ENCODE data around the gene TMPRSS4.

Gene TMPRSS4

GRCh38 chr11:118081241-118081958 lies 4.5 kb downstream of the TMPRSS4 start:
- no peaks in the 10 kb centered on the region for H3K36me3 Mint-ChIP-seq (ENCODE audit: low read depth)
- H3K27me3 Mint-ChIP-seq: peaks cover 3% of the 10 kb centered on the region
- H3K9me3 Mint-ChIP-seq: peaks cover 2% of the 10 kb centered on the region
- H3K27ac Mint-ChIP-seq: no peak overlapping the region
- ATAC-seq (no peak), DNase-seq (no peak)
- H3K4me1 Mint-ChIP-seq: no peaks in the 10 kb centered on the region
- no peak overlapping the region for H3K4me3 Mint-ChIP-seq

GRCh38 chr11:118082880-118083552 lies 6.1 kb downstream of the TMPRSS4 start:
- Mint-ChIP-seq H3K4me3 (no peak overlapping the region), H3K27ac (no peak overlapping the region), H3K36me3 (ENCODE audit: low read depth) (peaks cover 7% of the 10 kb centered on the region)

GRCh38 chr11:118084247-118084646 lies 7.4 kb downstream of the TMPRSS4 start:
- Mint-ChIP-seq H3K4me1 (no peaks in the 10 kb centered on the region), H3K4me3 (no peak overlapping the region), H3K27ac (no peak overlapping the region), H3K36me3 (ENCODE audit: low read depth) (peaks cover 11% of the 10 kb centered on the region), H3K9me3 (peaks cover 17% of the 10 kb centered on the region), H3K27me3 (no peaks in the 10 kb centered on the region)
- ATAC-seq (no peak), DNase-seq (no peak)

More at GRCh38 chr11:118082880-118083552, 6.1 kb downstream of the TMPRSS4 start:
- Mint-ChIP-seq H3K9me3 (peaks cover 11% of the 10 kb centered on the region), H3K27me3 (no peaks in the 10 kb centered on the region), H3K4me1 (no peaks in the 10 kb centered on the region)
- DNase-seq (no peak), ATAC-seq (no peak)

GRCh38 chr11:118084656-118085055 lies 7.8 kb downstream of the TMPRSS4 start:
- H3K4me3 Mint-ChIP-seq: no peak overlapping the region
- ATAC-seq (no peak), DNase-seq (no peak)
- peaks cover 17% of the 10 kb centered on the region for H3K9me3 Mint-ChIP-seq
- no peaks in the 10 kb centered on the region for H3K4me1 Mint-ChIP-seq
- H3K27me3 Mint-ChIP-seq: no peaks in the 10 kb centered on the region
- H3K27ac Mint-ChIP-seq: no peak overlapping the region
- peaks cover 11% of the 10 kb centered on the region for H3K36me3 Mint-ChIP-seq (ENCODE audit: low read depth)

- no peak within 1 kb of the TSS for H3K27ac Mint-ChIP-seq
- DNase-seq: no peak
- peaks cover 2% of the 10 kb centered on the region for H3K27me3 Mint-ChIP-seq
- peaks cover 11% of the 10 kb centered on the region for H3K36me3 Mint-ChIP-seq (ENCODE audit: low read depth)
- H3K4me3 Mint-ChIP-seq: no peak within 1 kb of the TSS
- ATAC-seq: no peak
- H3K4me1 Mint-ChIP-seq: no peaks in the 10 kb centered on the region
- peaks cover 17% of the 10 kb centered on the region for H3K9me3 Mint-ChIP-seq
Observed at GRCh38 chr11:118086913-118087768, 10.3 kb downstream of the TMPRSS4 start, which contains the start of gene SMIM35. TSS of gene SMIM35 (minus strand) at chr11:118086963. CDS start at chr11:118086757, 206 bp downstream.

- Mint-ChIP-seq H3K4me1 (no peaks in the 10 kb centered on the region), H3K27me3 (peaks cover 2% of the 10 kb centered on the region), H3K9me3 (peaks cover 17% of the 10 kb centered on the region), H3K36me3 (ENCODE audit: low read depth) (peaks cover 11% of the 10 kb centered on the region), H3K4me3 (no peak overlapping the region), H3K27ac (no peak overlapping the region)
- DNase-seq: no peak
- no peak for ATAC-seq
Observed at GRCh38 chr11:118087931-118088330, 11.1 kb downstream of the TMPRSS4 start.

GRCh38 chr11:118088531-118088930 lies 11.7 kb downstream of the TMPRSS4 start:
- peaks cover 17% of the 10 kb centered on the region for H3K9me3 Mint-ChIP-seq
- H3K27ac Mint-ChIP-seq: no peak overlapping the region
- H3K4me1 Mint-ChIP-seq: no peaks in the 10 kb centered on the region
- DNase-seq: no peak
- H3K4me3 Mint-ChIP-seq: no peak overlapping the region
- H3K27me3 Mint-ChIP-seq: peaks cover 2% of the 10 kb centered on the region
- peaks cover 11% of the 10 kb centered on the region for H3K36me3 Mint-ChIP-seq (ENCODE audit: low read depth)
- no peak for ATAC-seq

GRCh38 chr11:118090545-118091162 lies 13.8 kb downstream of the TMPRSS4 start:
- H3K4me1 Mint-ChIP-seq: no peaks in the 10 kb centered on the region
- H3K4me3 Mint-ChIP-seq: no peak overlapping the region
- peaks cover 11% of the 10 kb centered on the region for H3K36me3 Mint-ChIP-seq (ENCODE audit: low read depth)
- DNase-seq: no peak
- no peak for ATAC-seq
- H3K27me3 Mint-ChIP-seq: peaks cover 2% of the 10 kb centered on the region
- peaks cover 17% of the 10 kb centered on the region for H3K9me3 Mint-ChIP-seq
- H3K27ac Mint-ChIP-seq: no peak overlapping the region

- Mint-ChIP-seq H3K4me1 (no peaks in the 10 kb centered on the region), H3K27me3 (peaks cover 2% of the 10 kb centered on the region), H3K9me3 (peaks cover 13% of the 10 kb centered on the region), H3K36me3 (ENCODE audit: low read depth) (peaks cover 11% of the 10 kb centered on the region), H3K4me3 (no peak overlapping the region), H3K27ac (no peak overlapping the region)
- DNase-seq (no peak), ATAC-seq (no peak)
Observed at GRCh38 chr11:118091690-118092089, 14.8 kb downstream of the TMPRSS4 start.

- no peak for DNase-seq
- Mint-ChIP-seq H3K4me3 (no peak overlapping the region), H3K36me3 (ENCODE audit: low read depth) (peaks cover 4% of the 10 kb centered on the region), H3K9me3 (peaks cover 5% of the 10 kb centered on the region), H3K27me3 (peaks cover 4% of the 10 kb centered on the region), H3K4me1 (no peaks in the 10 kb centered on the region), H3K27ac (no peak overlapping the region)
- no peak for ATAC-seq
Observed at GRCh38 chr11:118092907-118093571, 16.2 kb downstream of the TMPRSS4 start.

GRCh38 chr11:118095493-118095892 lies 18.6 kb downstream of the TMPRSS4 start:
- H3K4me3 Mint-ChIP-seq: no peak overlapping the region
- H3K9me3 Mint-ChIP-seq: no peaks in the 10 kb centered on the region
- ATAC-seq: no peak
- H3K27ac Mint-ChIP-seq: no peak overlapping the region
- DNase-seq: no peak
- H3K36me3 Mint-ChIP-seq (ENCODE audit: low read depth): no peaks in the 10 kb centered on the region
- peaks cover 2% of the 10 kb centered on the region for H3K4me1 Mint-ChIP-seq
- H3K27me3 Mint-ChIP-seq: peaks cover 4% of the 10 kb centered on the region

GRCh38 chr11:118095967-118096367 lies 19.1 kb downstream of the TMPRSS4 start:
- no peak overlapping the region for H3K4me3 Mint-ChIP-seq
- ATAC-seq: no peak
- DNase-seq: no peak
- peaks cover 4% of the 10 kb centered on the region for H3K27me3 Mint-ChIP-seq
- H3K36me3 Mint-ChIP-seq (ENCODE audit: low read depth): no peaks in the 10 kb centered on the region
- H3K9me3 Mint-ChIP-seq: no peaks in the 10 kb centered on the region
- no peak overlapping the region for H3K27ac Mint-ChIP-seq
- H3K4me1 Mint-ChIP-seq: peaks cover 2% of the 10 kb centered on the region

GRCh38 chr11:118098996-118099837 lies 22.3 kb downstream of the TMPRSS4 start:
- no peak overlapping the region for H3K27ac Mint-ChIP-seq
- no peak overlapping the region for H3K4me3 Mint-ChIP-seq
- ATAC-seq (no peak), DNase-seq (no peak)
- no peaks in the 10 kb centered on the region for H3K36me3 Mint-ChIP-seq (ENCODE audit: low read depth)
- H3K27me3 Mint-ChIP-seq: peaks cover 2% of the 10 kb centered on the region
- H3K9me3 Mint-ChIP-seq: no peaks in the 10 kb centered on the region
- peaks cover 2% of the 10 kb centered on the region for H3K4me1 Mint-ChIP-seq

All from activated naive CD8-positive, alpha-beta T cell treated with anti-CD3 and anti-CD28 coated beads, Interleukin-2, amount 50 U/mL, for 24 hours (primary cell).